Liver (tissue), 9 donors: ENCODE results near the gene ORMDL3. TPM values are rescaled to one million over a fixed set of nuclear protein-coding genes. Genes with fewer than 3 reads are reported as not detected.

Experiments
- DNase-seq: peaks from one replicate; pipeline ENCODE4 v3.0.0-alpha.2; 2017; ENCODE audit warnings: low spot score
- H3K27ac ChIP-seq, 2 donors: one replicate each; pipeline ENCODE4 v1.7.0; 2013; ENCODE audit warnings: inconsistent platforms in 2 of 2, low read length in 2 of 2, control low read depth in 1 of 2, low read depth in 1 of 2, mild to moderate bottlenecking in 1 of 2
- H3K27me3 ChIP-seq, 4 donors: one replicate each; pipeline versions ENCODE4 v1.6.1 to v1.7.0; 2013; ENCODE audit warnings: low read length in 3 of 4, inconsistent platforms in 1 of 4, mild to moderate bottlenecking in 1 of 4, moderate library complexity in 1 of 4; ENCODE audit not compliant: control insufficient read depth in 4 of 4, insufficient read depth in 4 of 4
- H3K36me3 ChIP-seq, 4 donors: one replicate each; pipeline versions ENCODE4 v1.6.1 to v1.7.0; 2013; ENCODE audit warnings: low read length in 3 of 4, mild to moderate bottlenecking in 3 of 4, low read depth in 1 of 4, moderate library complexity in 1 of 4; ENCODE audit not compliant: control insufficient read depth in 4 of 4, insufficient read depth in 3 of 4
- H3K4me1 ChIP-seq, 4 donors: one replicate each; pipeline versions ENCODE4 v1.6.1 to v1.7.0; 2013; ENCODE audit warnings: low read length in 3 of 4, mild to moderate bottlenecking in 3 of 4, moderate library complexity in 1 of 4; ENCODE audit not compliant: control insufficient read depth in 4 of 4, insufficient read depth in 4 of 4
- H3K4me3 ChIP-seq, 3 donors: one replicate each; pipeline versions ENCODE4 v1.6.1 to v1.7.0; 2013; ENCODE audit warnings: low read length in 3 of 3, control low read depth in 1 of 3, low read depth in 1 of 3, mild to moderate bottlenecking in 1 of 3
- H3K9ac ChIP-seq, 2 donors: one replicate each; pipeline ENCODE4 v1.7.0; 2013; ENCODE audit warnings: low read length in 2 of 2, mild to moderate bottlenecking in 2 of 2, moderate library complexity in 2 of 2, control low read depth in 1 of 2, low read depth in 1 of 2
- H3K9me3 ChIP-seq, 4 donors: one replicate each; pipeline versions ENCODE4 v1.6.1 to v1.7.0; 2013; ENCODE audit warnings: low read length in 3 of 4; ENCODE audit not compliant: control insufficient read depth in 4 of 4
- EGR1 ChIP-seq, 2 donors: IDR thresholded peaks; 2 replicates each; pipeline ENCODE4 v1.6.1; 2016 to 2018; ENCODE audit warnings: antibody characterized with exemption in 2 of 2, low read depth in 2 of 2
- FOXA2 ChIP-seq: IDR thresholded peaks from 2 replicates; pipeline ENCODE4 v1.6.1; 2016; ENCODE audit warnings: antibody characterized with exemption
- GABPA ChIP-seq, 2 donors: IDR thresholded peaks in 1 of 2; conservative IDR thresholded peaks in 1 of 2; 2 replicates each; pipeline ENCODE4 v1.6.1; 2016; ENCODE audit warnings: antibody characterized with exemption in 2 of 2, mild to moderate bottlenecking in 1 of 2, moderate library complexity in 1 of 2
- HNF4A ChIP-seq, 2 donors: conservative IDR thresholded peaks; 2 replicates each; pipeline ENCODE4 v1.6.1; 2016; ENCODE audit warnings: antibody characterized with exemption in 2 of 2, mild to moderate bottlenecking in 2 of 2
- HNF4G ChIP-seq: IDR thresholded peaks from 2 replicates; pipeline ENCODE4 v1.6.1; 2016; ENCODE audit warnings: antibody characterized with exemption
- JUND ChIP-seq, 2 donors: IDR thresholded peaks; 2 replicates each; pipeline ENCODE4 v1.6.1; 2016; ENCODE audit warnings: antibody characterized with exemption in 2 of 2
- MAX ChIP-seq: IDR thresholded peaks from 2 replicates; pipeline ENCODE4 v1.6.1; 2016; ENCODE audit warnings: antibody characterized with exemption
- NR2F2 ChIP-seq: IDR thresholded peaks from 2 replicates; pipeline ENCODE4 v1.6.1; 2016; ENCODE audit warnings: antibody characterized with exemption
- RAD21 ChIP-seq, 2 donors: IDR thresholded peaks; 2 replicates each; pipeline ENCODE4 v1.6.1; 2016; ENCODE audit warnings: antibody characterized with exemption in 2 of 2, mild to moderate bottlenecking in 2 of 2
- REST ChIP-seq: IDR thresholded peaks from 2 replicates; pipeline ENCODE4 v1.6.1; 2016; ENCODE audit warnings: antibody characterized with exemption, mild to moderate bottlenecking
- RXRA ChIP-seq, 2 donors: IDR thresholded peaks; 2 replicates each; pipeline ENCODE4 v1.6.1; 2017 to 2018; ENCODE audit warnings: antibody characterized with exemption in 2 of 2, mild to moderate bottlenecking in 1 of 2
- TAF1 ChIP-seq: conservative IDR thresholded peaks from 2 replicates; pipeline ENCODE4 v1.6.1; 2016; ENCODE audit warnings: antibody characterized with exemption, mild to moderate bottlenecking
- YY1 ChIP-seq: IDR thresholded peaks from 2 replicates; pipeline ENCODE4 v1.6.1; 2016; ENCODE audit warnings: antibody characterized with exemption, mild to moderate bottlenecking
- ZBTB33 ChIP-seq: IDR thresholded peaks from 2 replicates; pipeline ENCODE4 v1.6.1; 2016; ENCODE audit warnings: antibody characterized with exemption
- WGBS: extraction: QIAGEN DNeasy Blood & Tissue Kit; methylation state at CpG from one replicate; pipeline ENCODE4 v1.1.7; 2013; 5-methylcytosine and 5-hydroxymethylcytosine counted together
- polyA plus RNA-seq, 2 donors: library from polyadenylated mRNA; stranded (reverse) in 1 of 2; unstranded in 1 of 2; fragments of 200-250 nt in 1 of 2; fragments of >200 nt in 1 of 2; fragmentation: Nextera tagmentation in 1 of 2; extraction: Ambion mirVana in 1 of 2; gene quantifications; one replicate each; pipeline versions ENCODE4 v1.2.1 to v1.2.3, GENCODE V29; 2013 to 2015
- total RNA-seq, 2 donors: library from RNA; depleted of rRNA; stranded (reverse); fragments of >200 nt; gene quantifications; one replicate each; pipeline ENCODE4 v1.2.3, GENCODE V29; 2014
- TF ChIP-seq, protein P1 (sequence below): IDR thresholded peaks from 2 replicates; pipeline ENCODE4 v1.6.1; 2016; ENCODE audit warnings: antibody characterized with exemption
- donor health status: healthy.
- donor health status: healthy.
- donor health status: healthy.
- donor health status: healthy.
- donor health status: healthy.

ORMDL3 gene
- total and polyA plus RNA-seq, 4 donors, result 71.0 to 141 (median 125) TPM

DNA sequence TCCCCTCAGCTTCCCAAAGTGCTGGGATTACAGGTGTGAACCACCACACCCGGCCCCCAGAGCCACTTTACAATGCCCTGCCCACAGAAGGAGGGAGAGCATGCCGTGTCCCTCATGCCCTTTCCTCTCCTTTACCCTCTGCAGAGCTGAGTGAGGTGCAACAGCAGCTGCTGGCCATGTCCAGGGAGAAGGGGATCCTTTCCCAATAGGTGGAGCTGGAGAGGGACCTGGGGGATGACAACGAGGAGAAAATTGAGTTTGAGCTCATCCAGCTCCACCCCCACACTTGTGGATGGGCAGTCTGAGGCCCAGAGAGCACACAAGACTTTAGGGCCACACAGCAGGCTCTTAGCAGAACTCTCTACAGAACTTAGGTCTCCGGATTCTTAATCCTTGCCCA, 27.5 kb upstream of the ORMDL3 start:
- DNase-seq, result no peak
- no peak overlapping the region for H3K9ac ChIP-seq
- TF ChIP-seq JUND (IDR thresholded peaks at IDR 0.05) (no peak), YY1 (no peak), MAX (no peak), TAF1 (no peak), GABPA (IDR thresholded peaks at IDR 0.05 in 1 of 2, conservative IDR thresholded peaks at IDR 0.05 in 1 of 2) (no peak), ZBTB33 (no peak), REST (no peak)
- H3K9me3 ChIP-seq, result no peaks in the 10 kb centered on the region
- no peak overlapping the region for H3K4me3 ChIP-seq
- H3K27me3 ChIP-seq, result no peaks in the 10 kb centered on the region
- peaks cover 13 to 26% (median 18%) of the 10 kb centered on the region in 4 donors for H3K4me1 ChIP-seq
- WGBS, result 56% methylated on average over 4 of the region's 4 CpGs
- no peak overlapping the region for H3K27ac ChIP-seq
- H3K36me3 ChIP-seq, result no peaks in the 10 kb centered on the region

GRCh38 chr17:39953471-39953888, 26.1 kb upstream of the ORMDL3 start:
- WGBS, result 60% methylated on average over 9 of the region's 9 CpGs
- H3K9ac ChIP-seq, result no peak overlapping the region
- peak overlapping the region; percentile 20 to 45 (median 28) for H3K4me3 ChIP-seq
- H3K27me3 ChIP-seq, result no peaks in the 10 kb centered on the region
- H3K27ac ChIP-seq, result peak overlapping the region in 1 of 2 donors; percentile 50
- H3K36me3 ChIP-seq, result no peaks in the 10 kb centered on the region
- no peaks in the 10 kb centered on the region for H3K9me3 ChIP-seq
- no peak for DNase-seq
- peaks cover 13 to 30% (median 18%) of the 10 kb centered on the region in 4 donors for H3K4me1 ChIP-seq
- TF ChIP-seq, protein P1, sequence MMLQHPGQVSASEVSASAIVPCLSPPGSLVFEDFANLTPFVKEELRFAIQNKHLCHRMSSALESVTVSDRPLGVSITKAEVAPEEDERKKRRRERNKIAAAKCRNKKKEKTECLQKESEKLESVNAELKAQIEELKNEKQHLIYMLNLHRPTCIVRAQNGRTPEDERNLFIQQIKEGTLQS, result no peak
- TF ChIP-seq NR2F2, result no peak
- no peak for TF ChIP-seq RXRA (IDR thresholded peaks at IDR 0.05)
- no peak for TF ChIP-seq RAD21 (IDR thresholded peaks at IDR 0.05)
- TF ChIP-seq HNF4G, result no peak
- no peak for TF ChIP-seq FOXA2
- TF ChIP-seq MAX, result no peak
- TF ChIP-seq EGR1 (IDR thresholded peaks at IDR 0.05; ENCODE audit: low read depth in 2 of 2), result no peak
- no peak for TF ChIP-seq HNF4A (conservative IDR thresholded peaks at IDR 0.05)
